NCI-H146 (cell line): Measurements from ENCODE around the gene DAZAP1.
"Not testable (repeated sequence)": the region's sequence is repeated elsewhere in the genome, so short reads cannot be mapped to it uniquely, and the experiment has no call there.

Experiments
- DNase-seq: peaks from one replicate; lab custom pipeline; 2025; lab: John Stamatoyannopoulos, UW

DAZAP1 gene

GRCh38 chr19:1411255-1412191 is 4.1 kb downstream of the DAZAP1 start:
- no peak for DNase-seq

GRCh38 chr19:1412323-1412923 is 5.0 kb downstream of the DAZAP1 start:
- no peak for DNase-seq

DNA sequence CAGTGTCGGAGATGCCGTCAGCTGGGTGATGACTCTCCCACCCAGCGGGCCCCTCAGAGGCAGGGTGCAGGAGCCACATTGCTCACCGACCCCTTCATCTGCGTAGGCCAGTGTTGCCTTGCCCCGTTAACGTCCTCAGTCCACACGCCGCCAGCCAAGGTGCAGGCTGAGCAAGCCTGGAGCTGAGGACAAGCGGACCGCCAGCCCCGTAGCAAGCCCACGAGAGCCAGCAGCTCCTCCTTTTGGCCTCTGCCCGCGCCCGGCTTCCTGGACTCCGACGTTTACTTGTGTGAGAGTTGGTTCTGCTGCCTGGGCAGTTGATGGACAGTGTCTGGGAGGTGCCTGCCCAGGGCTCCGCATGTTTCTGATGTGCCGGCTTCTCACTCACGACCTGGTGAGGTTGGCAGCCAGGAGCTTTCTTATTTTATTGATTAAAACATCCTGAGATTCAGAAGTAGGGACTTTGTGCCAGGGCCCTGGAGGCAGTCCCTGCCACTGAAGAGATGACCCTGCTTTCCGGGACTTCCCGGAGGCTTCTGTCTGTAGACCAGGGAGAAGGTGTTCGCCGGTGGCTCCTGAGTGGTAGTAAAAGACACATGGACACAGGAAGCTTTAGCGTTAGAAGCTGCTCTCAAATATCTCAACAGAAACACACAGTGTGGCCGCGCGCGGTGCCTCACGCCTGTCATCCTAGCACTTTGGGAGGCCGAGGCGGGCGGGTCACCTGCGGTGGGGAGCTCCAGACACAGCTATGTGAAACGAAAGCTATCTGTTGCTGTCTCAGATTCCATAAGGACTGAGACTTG is 5.8 kb downstream of the DAZAP1 start:
- no peak for DNase-seq

- no peak for DNase-seq
Measured at GRCh38 chr19:1416014-1416841, 8.8 kb downstream of the DAZAP1 start.

- DNase-seq = no peak
Measured at GRCh38 chr19:1417145-1417544, 9.8 kb downstream of the DAZAP1 start.

GRCh38 chr19:1417681-1418495 is 10.5 kb downstream of the DAZAP1 start:
- no peak for DNase-seq

DNA sequence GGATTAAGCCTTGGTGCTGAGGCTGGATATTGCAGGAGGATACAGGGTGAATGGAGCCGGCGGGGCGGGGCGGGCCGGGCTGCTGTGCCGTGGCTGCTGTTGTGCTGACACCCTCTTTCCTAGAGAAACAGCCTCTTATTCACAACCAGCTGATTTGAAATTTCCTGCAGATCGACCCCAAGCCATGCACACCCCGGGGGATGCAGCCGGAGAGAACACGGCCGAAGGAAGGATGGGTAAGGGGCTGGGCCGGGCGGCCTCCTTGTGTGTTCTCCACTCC is 11.1 kb downstream of the DAZAP1 start:
- no peak for DNase-seq

DNA sequence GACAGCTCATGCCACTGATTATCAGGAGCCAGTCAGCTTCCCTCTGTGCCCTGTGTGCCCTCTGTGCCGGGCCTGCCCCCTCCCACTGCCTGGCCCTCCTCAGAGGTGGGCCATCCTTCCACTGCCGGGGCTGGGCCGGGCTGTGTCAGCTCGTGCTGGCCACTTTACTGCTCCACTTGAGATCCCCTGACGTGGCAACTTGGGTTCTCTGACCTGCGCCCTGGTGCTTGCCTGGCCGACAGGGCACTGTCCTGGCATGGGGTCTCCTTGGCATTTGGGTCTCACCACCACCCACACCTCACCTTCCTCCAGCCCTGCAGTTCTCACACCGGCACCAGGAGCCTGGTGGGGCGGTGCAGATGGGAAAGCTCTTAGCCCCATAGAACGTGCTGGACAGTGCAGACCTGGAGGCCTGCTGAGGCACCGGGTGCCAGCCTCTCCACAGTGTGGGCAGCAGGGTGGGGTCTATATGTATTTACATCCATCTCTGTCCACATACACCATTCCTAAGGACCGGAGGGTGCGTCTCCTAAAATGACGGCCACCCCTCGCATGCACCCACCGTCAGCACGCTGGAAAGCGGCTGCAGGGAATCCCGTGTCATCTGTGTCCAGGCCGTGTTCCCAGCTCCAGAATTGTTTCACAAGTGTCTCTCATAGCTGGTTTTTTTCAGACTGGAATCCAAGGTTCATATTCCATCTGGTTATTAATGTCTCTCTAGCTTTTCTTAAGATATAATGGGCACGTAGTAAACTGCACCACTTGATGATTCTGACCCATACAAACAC is 11.8 kb downstream of the DAZAP1 start:
- no peak for DNase-seq

DNA sequence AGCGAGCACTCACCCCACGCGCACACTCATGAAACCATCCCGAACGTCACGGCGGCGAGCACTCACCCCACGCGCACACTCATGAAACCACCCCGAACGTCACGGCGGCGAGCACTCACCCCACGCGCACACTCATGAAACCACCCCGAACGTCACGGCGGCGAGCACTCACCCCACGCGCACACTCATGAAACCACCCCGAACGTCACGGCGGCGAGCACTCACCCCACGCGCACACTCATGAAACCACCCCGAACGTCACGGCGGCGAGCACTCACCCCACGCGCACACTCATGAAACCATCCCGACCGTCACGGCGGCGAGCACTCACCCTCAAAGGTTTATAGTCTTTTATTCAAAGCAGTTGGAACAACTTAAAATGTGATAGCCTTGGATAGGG is 12.7 kb downstream of the DAZAP1 start:
- DNase-seq = not testable (repeated sequence)

DNA sequence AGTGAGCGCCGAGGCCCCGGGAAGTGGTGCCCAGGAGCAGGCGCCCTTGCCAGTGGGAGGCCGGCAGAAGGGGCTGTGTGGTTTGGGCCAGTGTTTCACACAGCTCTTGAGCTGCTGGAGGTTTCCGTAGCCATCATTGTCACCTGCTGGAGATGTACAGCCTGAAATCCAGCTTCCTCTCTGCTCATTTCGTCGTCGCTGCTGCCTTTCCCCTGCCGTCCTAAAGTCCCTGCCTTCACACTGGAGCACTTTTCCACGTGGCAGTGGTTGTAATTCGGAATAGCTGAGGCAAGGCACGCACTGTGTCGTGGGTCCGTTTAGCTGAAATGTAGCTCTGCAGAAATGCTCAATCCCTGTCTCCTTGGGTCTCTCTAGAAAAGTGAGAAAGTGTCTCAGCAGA is 13.2 kb downstream of the DAZAP1 start:
- DNase-seq = no peak

DNA sequence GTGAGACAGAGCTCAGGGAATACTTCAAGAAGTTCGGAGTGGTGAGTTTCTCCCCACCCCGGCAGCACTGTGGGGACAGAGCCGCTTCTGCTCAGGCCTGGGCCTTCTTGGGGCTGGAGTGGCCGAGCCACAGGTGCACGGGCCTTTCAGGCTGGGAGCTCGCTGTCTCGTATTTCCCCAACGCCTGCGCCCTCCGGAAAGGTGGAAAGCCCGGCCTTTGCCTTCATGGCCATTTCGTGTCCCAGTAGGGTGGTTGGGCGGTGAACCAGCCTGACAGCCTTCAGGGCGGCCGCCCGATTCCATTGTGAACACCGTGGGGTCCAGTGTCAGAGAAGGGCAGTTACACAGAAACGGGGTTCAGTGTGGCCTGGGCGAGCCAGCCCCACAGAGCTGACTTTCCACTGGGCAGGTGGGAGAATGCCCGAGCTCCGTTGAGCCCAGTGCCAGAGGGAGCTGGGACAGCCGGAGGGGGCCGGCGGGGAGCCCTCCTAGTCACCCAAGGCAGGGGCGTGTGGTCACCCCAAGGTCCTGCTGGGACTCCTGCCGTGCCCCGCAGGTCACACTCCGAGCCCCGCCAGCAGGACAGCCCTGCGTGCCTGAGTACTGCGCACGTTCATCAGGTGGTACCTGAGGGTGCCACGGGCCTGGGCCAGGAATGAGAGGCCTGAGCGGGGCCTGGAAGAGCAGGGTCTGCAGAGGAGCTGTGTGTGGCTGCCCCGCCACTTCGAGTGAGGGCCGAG is 14.0 kb downstream of the DAZAP1 start:
- no peak for DNase-seq

DNA sequence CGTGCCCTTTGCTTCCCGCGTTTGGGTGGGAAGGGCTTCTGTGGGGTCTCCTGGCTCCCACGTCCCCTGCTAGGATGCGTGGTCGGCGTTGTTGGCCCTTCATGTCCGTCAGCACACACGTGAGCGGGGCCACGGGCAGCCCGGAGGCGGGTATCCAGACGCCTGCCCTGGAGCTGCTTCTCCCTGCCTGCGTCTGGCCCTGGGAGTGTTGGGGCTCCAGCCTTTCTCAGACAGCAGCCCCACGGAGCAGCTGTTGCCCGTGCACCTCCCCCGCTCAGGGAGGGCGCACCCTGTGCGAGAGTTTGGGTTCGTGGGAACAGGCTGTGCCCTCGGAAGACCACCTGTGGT is 14.5 kb downstream of the DAZAP1 start:
- DNase-seq = no peak

GRCh38 chr19:1422360-1422759 is 15.0 kb downstream of the DAZAP1 start:
- no peak for DNase-seq

GRCh38 chr19:1422943-1423342 is 15.6 kb downstream of the DAZAP1 start:
- no peak for DNase-seq

- DNase-seq = no peak
Measured at GRCh38 chr19:1423436-1424191, 16.2 kb downstream of the DAZAP1 start.

- DNase-seq = no peak
Measured at GRCh38 chr19:1424192-1424955, 17.0 kb downstream of the DAZAP1 start.

- no peak for DNase-seq
Measured at GRCh38 chr19:1425102-1425837, 17.9 kb downstream of the DAZAP1 start.
